ENCODE measurements around the gene IGHMBP2. TPM values are rescaled to one million over a fixed set of nuclear protein-coding genes. Genes with fewer than 3 reads are reported as not detected.

The IGHMBP2 gene
- total RNA-seq, 1 donor from 2014 or later, result 30.1 TPM

DNA sequence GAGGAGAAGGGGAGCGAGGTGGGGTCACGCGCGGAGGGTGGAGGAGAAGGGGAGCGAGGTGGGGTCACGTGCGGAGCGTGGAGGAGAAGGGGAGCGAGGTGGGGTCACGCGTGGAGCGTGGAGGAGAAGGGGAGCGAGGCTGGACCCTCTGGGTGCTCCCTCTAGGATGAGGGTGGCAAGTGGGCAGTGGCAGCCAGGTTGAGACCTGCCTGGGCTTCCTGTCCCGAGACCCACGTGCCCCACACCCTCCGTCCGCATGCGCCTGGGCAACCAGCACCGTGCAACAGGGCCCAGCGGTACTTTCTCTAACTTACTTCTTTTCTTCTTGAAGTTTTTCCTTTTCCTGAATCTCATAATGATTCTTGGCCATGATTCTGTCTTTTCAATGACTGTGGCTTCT, 11.1 kb upstream of the IGHMBP2 start:
- H3K27ac Mint-ChIP-seq (ENCODE audit: unreplicated experiment), result no peak overlapping the region
- no peak for DNase-seq (ENCODE audit: low read depth, low spot score)
- TF ChIP-seq, protein P1, sequence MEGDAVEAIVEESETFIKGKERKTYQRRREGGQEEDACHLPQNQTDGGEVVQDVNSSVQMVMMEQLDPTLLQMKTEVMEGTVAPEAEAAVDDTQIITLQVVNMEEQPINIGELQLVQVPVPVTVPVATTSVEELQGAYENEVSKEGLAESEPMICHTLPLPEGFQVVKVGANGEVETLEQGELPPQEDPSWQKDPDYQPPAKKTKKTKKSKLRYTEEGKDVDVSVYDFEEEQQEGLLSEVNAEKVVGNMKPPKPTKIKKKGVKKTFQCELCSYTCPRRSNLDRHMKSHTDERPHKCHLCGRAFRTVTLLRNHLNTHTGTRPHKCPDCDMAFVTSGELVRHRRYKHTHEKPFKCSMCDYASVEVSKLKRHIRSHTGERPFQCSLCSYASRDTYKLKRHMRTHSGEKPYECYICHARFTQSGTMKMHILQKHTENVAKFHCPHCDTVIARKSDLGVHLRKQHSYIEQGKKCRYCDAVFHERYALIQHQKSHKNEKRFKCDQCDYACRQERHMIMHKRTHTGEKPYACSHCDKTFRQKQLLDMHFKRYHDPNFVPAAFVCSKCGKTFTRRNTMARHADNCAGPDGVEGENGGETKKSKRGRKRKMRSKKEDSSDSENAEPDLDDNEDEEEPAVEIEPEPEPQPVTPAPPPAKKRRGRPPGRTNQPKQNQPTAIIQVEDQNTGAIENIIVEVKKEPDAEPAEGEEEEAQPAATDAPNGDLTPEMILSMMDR (conservative IDR thresholded peaks at IDR 0.05), result no peak

DNA sequence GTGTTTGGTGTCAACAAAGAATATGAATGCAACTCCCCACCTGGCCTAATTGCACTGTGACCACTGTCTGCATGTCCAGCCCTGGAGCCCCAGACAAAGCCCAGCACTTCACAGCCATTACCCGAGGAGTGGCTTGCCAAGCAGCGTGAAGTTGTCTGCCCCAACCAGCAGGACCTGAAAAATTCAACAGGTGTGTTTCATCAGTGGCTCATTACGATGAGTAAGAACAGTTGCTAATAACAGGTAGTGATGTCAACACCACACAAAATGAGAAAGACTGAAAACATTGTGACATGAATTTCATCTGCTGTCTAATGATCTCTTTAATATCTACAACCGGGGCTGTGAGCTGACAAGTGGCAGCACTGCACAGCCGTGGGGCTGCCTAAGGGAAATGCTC, 10.4 kb upstream of the IGHMBP2 start:
- no peak overlapping the region for H3K4me3 Mint-ChIP-seq
- H3K36me3 Mint-ChIP-seq (ENCODE audit: low read depth), result no peaks in the 10 kb centered on the region
- DNase-seq (ENCODE audit: low read depth, low spot score), result no peak
- TF ChIP-seq, protein P1 (conservative IDR thresholded peaks at IDR 0.05), result no peak
- H3K9me3 Mint-ChIP-seq, result no peaks in the 10 kb centered on the region
- H3K27me3 Mint-ChIP-seq (ENCODE audit: low read depth), result no peaks in the 10 kb centered on the region
- no peak overlapping the region for H3K27ac Mint-ChIP-seq (ENCODE audit: unreplicated experiment)
- H3K4me1 Mint-ChIP-seq, result no peaks in the 10 kb centered on the region

More for the DNA sequence above, 11.1 kb upstream of the IGHMBP2 start:
- no peak overlapping the region for H3K4me3 Mint-ChIP-seq
- H3K9me3 Mint-ChIP-seq, result no peaks in the 10 kb centered on the region
- no peaks in the 10 kb centered on the region for H3K4me1 Mint-ChIP-seq
- no peaks in the 10 kb centered on the region for H3K27me3 Mint-ChIP-seq (ENCODE audit: low read depth)
- no peaks in the 10 kb centered on the region for H3K36me3 Mint-ChIP-seq (ENCODE audit: low read depth)

DNA sequence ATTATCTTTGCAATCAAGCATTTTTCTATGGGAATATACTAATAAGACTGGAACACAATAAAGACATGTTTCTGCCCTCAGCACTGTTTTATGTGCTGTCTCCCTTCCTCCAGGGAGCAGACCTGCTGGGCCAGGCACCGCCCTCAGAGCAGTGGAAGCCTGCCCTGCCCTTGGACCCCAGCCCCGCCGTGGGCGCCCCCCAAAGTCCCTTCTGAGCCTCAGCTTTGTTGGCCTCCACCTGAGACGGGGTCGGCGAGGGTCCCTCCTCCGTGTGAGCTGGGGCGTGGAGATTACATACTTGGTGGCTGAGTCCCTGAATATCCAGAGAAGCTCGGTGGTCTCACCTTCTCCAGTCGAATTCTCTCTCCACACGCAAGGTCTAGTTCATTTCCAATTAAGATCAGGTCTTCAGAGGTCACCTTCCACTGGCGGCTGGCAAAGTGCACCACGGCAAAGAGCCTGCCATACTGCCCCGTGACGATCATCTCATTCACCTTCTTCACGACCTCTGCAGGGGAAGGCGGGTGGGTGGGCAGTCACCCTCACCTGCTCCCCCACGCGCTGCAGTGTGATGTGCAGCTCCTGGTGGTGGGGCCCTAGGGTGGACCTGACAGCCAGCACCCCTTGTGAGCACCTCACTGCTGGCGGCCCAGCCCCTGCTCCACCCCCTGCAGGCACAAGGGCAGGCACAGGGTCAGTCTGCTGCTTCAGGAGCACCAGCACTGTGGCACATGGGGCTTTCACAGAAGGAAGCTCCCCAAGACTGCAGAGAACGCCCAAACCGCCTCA, 7.3 kb upstream of the IGHMBP2 start:
- Mint-ChIP-seq H3K9me3 (no peaks in the 10 kb centered on the region), H3K27ac (ENCODE audit: unreplicated experiment) (no peak overlapping the region), H3K36me3 (ENCODE audit: low read depth) (no peaks in the 10 kb centered on the region), H3K4me3 (peak overlapping the region; percentile 41), H3K27me3 (ENCODE audit: low read depth) (no peaks in the 10 kb centered on the region), H3K4me1 (no peaks in the 10 kb centered on the region)
- DNase-seq (ENCODE audit: low read depth, low spot score), result no peak
- TF ChIP-seq, protein P1 (conservative IDR thresholded peaks at IDR 0.05), result no peak

DNA sequence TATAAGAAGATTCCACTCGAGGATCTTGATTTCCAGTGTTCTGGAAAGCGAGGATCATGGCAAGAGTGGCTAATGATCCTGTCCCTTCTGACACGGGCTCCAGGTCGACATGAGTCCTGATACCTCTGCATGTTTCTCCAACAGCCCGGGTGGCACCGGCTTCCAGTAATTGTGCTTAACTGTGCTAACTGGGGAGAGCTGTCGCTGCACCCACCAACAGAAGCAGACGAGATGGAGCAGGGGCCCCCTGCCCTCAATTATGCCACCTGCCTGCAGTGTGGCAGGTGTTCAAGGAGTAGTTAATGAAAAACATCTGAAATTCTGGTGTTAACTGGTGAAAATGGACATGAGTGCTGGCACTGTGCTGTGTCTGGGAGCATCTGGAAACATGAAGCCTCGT, 6.2 kb upstream of the IGHMBP2 start:
- Mint-ChIP-seq H3K27me3 (ENCODE audit: low read depth) (no peaks in the 10 kb centered on the region), H3K36me3 (ENCODE audit: low read depth) (no peaks in the 10 kb centered on the region), H3K9me3 (no peaks in the 10 kb centered on the region), H3K27ac (ENCODE audit: unreplicated experiment) (no peak overlapping the region), H3K4me1 (peaks cover under 1% of the 10 kb centered on the region), H3K4me3 (peak overlapping the region; percentile 56)
- TF ChIP-seq, protein P1 (conservative IDR thresholded peaks at IDR 0.05), result no peak
- DNase-seq (ENCODE audit: low read depth, low spot score), result no peak

DNA sequence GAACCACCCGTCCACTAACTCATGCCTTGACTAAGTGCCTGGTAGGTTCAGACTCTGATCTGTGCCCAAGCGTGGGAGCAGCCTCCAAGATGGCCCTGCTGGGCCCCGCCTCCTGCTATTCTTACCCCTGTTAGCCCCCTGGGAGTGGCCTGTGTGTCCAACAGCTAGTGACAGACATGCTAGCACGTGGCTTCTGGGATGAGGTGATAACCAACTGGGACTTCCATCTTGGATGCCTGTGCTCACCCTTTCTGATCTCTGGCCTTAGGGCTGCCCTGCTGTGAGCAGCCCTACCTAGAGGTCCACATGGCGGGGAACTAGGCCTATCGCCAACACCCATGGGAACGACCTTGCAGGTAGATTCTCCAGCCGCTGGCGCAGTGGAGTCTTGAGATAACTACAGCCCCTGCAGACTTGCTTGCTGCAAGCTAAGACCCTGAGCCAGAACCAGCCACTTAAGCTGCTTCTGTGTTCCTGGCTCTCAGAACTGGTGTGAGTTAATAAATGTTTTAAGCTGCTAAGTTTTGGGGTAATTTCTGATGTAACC, 2.8 kb upstream of the IGHMBP2 start:
- H3K4me3 Mint-ChIP-seq, result peak overlapping the region; percentile 16
- H3K9me3 Mint-ChIP-seq, result no peaks in the 10 kb centered on the region
- TF ChIP-seq, protein P1 (conservative IDR thresholded peaks at IDR 0.05), result no peak
- no peak overlapping the region for H3K27ac Mint-ChIP-seq (ENCODE audit: unreplicated experiment)
- no peaks in the 10 kb centered on the region for H3K36me3 Mint-ChIP-seq (ENCODE audit: low read depth)
- H3K4me1 Mint-ChIP-seq, result peaks cover 30% of the 10 kb centered on the region
- H3K27me3 Mint-ChIP-seq (ENCODE audit: low read depth), result no peaks in the 10 kb centered on the region
- DNase-seq (ENCODE audit: low read depth, low spot score), result no peak

Measured in neural crest cell (in vitro differentiated cells).